ENCODE measurements around the gene ERN2. TPM values are rescaled to one million over a fixed set of nuclear protein-coding genes. Genes with fewer than 3 reads are reported as not detected.
A peak's percentile ranks its signal among the peaks of the same experiment; 100 is the strongest.

The ERN2 gene
- total and polyA plus RNA-seq, 2 of the 13 experiments (the other 11 are each of a cell fraction or from before 2014, with no cell fraction given): 2.2 to 3.5 TPM

DNA sequence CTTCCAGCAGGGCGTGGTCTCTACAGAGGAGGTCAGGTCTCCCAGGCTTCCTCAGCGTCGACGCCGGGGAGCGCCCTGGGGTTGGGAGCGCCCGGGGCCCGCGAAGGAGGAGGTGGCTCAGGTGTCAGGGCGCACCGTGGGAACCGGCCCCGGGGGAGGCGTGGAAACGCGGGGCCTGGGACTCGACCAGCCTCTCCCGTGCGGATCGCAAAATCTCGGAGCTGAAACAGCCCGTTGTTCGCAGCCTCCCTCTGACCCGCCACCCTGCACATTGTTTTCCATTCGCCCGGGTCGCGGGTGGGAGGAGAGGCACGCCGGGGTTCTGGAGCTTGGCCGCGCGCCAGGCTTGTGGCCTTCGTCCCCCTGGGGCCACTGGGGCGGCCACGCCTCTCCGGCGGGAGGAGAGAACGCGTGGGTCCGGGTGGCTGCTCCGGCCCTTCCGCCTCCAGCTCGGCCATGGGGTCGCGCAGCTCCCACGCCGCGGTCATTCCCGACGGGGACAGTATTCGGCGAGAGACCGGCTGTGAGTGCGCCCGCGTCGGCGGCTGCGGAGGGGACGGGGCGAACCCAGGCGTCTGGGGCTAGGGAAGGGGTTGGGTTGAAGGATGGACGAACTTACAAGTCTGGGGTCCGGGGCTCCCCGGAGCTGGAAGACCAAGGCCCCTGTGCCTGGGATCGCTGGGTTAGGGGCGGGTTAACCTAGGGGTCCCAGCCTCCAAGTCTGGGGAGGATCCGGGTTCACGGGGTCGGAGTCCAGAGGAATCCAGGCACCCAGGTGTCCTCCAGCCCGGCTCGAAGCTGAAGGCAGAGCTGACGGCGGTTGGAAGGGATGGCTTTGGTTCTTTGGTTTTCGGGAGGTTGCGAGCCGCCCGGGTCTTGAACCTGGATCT, 41.8 kb upstream of the ERN2 start, which contains the start of gene CHP2 (continued):
- 0 out of 2 replicates have a peak, but pooled peaks have one; percentile 7 for TF ChIP-seq ZNF292 (CRISPR knock-in tag; IDR thresholded peaks at IDR 0.05; ENCODE audit: borderline replicate concordance, low read depth)
- TF ChIP-seq, protein P1, sequence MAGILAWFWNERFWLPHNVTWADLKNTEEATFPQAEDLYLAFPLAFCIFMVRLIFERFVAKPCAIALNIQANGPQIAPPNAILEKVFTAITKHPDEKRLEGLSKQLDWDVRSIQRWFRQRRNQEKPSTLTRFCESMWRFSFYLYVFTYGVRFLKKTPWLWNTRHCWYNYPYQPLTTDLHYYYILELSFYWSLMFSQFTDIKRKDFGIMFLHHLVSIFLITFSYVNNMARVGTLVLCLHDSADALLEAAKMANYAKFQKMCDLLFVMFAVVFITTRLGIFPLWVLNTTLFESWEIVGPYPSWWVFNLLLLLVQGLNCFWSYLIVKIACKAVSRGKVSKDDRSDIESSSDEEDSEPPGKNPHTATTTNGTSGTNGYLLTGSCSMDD (CRISPR knock-in tag; IDR thresholded peaks at IDR 0.05): no peak
- TF ChIP-seq ZNF569 (CRISPR knock-in tag; IDR thresholded peaks at IDR 0.05; ENCODE audit: borderline replicate concordance): no peak
- TF ChIP-seq, protein P2, sequence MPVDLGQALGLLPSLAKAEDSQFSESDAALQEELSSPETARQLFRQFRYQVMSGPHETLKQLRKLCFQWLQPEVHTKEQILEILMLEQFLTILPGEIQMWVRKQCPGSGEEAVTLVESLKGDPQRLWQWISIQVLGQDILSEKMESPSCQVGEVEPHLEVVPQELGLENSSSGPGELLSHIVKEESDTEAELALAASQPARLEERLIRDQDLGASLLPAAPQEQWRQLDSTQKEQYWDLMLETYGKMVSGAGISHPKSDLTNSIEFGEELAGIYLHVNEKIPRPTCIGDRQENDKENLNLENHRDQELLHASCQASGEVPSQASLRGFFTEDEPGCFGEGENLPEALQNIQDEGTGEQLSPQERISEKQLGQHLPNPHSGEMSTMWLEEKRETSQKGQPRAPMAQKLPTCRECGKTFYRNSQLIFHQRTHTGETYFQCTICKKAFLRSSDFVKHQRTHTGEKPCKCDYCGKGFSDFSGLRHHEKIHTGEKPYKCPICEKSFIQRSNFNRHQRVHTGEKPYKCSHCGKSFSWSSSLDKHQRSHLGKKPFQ (CRISPR knock-in tag; IDR thresholded peaks at IDR 0.05; ENCODE audit: insufficient replicate concordance): no peak
- TF ChIP-seq, protein P3, sequence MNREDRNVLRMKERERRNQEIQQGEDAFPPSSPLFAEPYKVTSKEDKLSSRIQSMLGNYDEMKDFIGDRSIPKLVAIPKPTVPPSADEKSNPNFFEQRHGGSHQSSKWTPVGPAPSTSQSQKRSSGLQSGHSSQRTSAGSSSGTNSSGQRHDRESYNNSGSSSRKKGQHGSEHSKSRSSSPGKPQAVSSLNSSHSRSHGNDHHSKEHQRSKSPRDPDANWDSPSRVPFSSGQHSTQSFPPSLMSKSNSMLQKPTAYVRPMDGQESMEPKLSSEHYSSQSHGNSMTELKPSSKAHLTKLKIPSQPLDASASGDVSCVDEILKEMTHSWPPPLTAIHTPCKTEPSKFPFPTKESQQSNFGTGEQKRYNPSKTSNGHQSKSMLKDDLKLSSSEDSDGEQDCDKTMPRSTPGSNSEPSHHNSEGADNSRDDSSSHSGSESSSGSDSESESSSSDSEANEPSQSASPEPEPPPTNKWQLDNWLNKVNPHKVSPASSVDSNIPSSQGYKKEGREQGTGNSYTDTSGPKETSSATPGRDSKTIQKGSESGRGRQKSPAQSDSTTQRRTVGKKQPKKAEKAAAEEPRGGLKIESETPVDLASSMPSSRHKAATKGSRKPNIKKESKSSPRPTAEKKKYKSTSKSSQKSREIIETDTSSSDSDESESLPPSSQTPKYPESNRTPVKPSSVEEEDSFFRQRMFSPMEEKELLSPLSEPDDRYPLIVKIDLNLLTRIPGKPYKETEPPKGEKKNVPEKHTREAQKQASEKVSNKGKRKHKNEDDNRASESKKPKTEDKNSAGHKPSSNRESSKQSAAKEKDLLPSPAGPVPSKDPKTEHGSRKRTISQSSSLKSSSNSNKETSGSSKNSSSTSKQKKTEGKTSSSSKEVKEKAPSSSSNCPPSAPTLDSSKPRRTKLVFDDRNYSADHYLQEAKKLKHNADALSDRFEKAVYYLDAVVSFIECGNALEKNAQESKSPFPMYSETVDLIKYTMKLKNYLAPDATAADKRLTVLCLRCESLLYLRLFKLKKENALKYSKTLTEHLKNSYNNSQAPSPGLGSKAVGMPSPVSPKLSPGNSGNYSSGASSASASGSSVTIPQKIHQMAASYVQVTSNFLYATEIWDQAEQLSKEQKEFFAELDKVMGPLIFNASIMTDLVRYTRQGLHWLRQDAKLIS (CRISPR knock-in tag; IDR thresholded peaks at IDR 0.05): no peak
- no peak for TF ChIP-seq DPF2 (CRISPR knock-in tag; IDR thresholded peaks at IDR 0.05; ENCODE audit: borderline replicate concordance, low read depth)
- TF ChIP-seq, protein P4, sequence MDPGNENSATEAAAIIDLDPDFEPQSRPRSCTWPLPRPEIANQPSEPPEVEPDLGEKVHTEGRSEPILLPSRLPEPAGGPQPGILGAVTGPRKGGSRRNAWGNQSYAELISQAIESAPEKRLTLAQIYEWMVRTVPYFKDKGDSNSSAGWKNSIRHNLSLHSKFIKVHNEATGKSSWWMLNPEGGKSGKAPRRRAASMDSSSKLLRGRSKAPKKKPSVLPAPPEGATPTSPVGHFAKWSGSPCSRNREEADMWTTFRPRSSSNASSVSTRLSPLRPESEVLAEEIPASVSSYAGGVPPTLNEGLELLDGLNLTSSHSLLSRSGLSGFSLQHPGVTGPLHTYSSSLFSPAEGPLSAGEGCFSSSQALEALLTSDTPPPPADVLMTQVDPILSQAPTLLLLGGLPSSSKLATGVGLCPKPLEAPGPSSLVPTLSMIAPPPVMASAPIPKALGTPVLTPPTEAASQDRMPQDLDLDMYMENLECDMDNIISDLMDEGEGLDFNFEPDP (CRISPR knock-in tag; conservative IDR thresholded peaks at IDR 0.05): no peak
- no peak for TF ChIP-seq MLLT10 (CRISPR knock-in tag; IDR thresholded peaks at IDR 0.05)
- TF ChIP-seq, protein P5, sequence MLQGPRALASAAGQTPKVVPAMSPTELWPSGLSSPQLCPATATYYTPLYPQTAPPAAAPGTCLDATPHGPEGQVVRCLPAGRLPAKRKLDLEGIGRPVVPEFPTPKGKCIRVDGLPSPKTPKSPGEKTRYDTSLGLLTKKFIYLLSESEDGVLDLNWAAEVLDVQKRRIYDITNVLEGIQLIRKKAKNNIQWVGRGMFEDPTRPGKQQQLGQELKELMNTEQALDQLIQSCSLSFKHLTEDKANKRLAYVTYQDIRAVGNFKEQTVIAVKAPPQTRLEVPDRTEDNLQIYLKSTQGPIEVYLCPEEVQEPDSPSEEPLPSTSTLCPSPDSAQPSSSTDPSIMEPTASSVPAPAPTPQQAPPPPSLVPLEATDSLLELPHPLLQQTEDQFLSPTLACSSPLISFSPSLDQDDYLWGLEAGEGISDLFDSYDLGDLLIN (CRISPR knock-in tag; IDR thresholded peaks at IDR 0.05; ENCODE audit: borderline replicate concordance): 0 out of 2 replicates have a peak, but pooled peaks have one; percentile 24
- no peak for TF ChIP-seq ZNF713 (CRISPR knock-in tag; IDR thresholded peaks at IDR 0.05)
- no peak for TF ChIP-seq DNMT1 (CRISPR knock-in tag; IDR thresholded peaks at IDR 0.05)
- TF ChIP-seq BORCS8-MEF2B (CRISPR knock-in tag; IDR thresholded peaks at IDR 0.05): 0 out of 2 replicates have a peak, but pooled peaks have one; percentile 30
- TF ChIP-seq, protein P6, sequence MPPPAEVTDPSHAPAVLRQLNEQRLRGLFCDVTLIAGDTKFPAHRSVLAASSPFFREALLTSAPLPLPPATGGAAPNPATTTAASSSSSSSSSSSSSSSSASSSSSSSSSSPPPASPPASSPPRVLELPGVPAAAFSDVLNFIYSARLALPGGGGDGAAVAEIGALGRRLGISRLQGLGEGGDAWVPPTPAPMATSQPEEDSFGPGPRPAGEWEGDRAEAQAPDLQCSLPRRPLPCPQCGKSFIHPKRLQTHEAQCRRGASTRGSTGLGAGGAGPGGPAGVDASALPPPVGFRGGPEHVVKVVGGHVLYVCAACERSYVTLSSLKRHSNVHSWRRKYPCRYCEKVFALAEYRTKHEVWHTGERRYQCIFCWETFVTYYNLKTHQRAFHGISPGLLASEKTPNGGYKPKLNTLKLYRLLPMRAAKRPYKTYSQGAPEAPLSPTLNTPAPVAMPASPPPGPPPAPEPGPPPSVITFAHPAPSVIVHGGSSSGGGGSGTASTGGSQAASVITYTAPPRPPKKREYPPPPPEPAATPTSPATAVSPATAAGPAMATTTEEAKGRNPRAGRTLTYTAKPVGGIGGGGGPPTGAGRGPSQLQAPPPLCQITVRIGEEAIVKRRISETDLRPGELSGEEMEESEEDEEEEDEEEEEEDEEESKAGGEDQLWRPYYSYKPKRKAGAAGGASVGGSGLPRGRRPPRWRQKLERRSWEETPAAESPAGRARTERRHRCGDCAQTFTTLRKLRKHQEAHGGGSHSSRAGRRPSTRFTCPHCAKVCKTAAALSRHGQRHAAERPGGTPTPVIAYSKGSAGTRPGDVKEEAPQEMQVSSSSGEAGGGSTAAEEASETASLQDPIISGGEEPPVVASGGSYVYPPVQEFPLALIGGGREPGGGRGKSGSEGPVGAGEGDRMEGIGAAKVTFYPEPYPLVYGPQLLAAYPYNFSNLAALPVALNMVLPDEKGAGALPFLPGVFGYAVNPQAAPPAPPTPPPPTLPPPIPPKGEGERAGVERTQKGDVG (CRISPR knock-in tag; IDR thresholded peaks at IDR 0.05; ENCODE audit: borderline replicate concordance): 0 out of 2 replicates have a peak, but pooled peaks have one; percentile 24
- TF ChIP-seq ZNF460 (CRISPR knock-in tag; IDR thresholded peaks at IDR 0.05; ENCODE audit: borderline replicate concordance): no peak

All from HepG2 (cell line).